ENCODE data around the gene TICRR.

The TICRR gene

DNA sequence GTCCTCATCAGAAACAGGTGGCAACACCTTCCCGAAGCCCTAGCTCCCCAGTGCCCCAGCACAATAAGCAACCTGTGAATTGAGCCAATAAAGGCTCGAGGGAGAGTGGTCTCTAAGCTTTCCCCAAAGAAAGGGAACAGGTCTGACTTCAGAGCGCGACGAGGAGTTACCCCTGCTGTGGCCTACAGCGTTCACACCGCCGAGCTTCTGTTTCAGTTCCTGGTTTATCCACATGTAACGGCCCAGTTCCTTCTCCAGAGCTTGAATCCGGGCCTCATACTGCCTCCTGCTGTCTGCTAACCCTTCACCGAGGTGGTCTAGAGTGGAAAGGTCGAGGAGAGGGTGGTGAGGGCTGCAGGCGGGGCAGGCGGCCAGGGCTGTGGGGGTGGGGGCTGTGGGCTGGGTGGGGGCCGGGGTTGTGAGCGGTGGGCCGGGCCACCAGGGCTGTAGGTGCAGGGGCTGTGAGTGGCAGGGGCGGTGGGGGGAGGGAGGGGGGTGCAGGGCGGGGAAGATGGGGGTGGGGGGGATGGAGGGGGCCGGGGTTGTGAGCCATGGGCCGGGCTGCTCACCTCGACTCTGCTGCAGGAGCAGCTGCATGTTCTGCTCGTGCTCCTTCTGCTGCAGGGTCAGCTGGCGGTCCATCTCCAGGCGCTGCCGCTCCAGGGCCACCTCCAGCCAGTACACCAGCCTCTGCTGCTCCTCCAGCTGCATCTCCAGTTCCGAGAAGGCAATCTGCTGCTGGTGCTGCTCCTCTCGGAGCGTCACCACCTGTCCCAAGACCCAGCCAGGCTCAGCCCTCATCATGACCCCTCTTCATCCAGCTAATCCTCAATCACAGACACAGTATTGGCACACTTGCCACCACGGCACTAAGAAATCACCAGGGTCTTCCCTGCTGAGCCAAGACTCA lies 53.8 kb downstream of the TICRR start:
- no peak for DNase-seq

DNA sequence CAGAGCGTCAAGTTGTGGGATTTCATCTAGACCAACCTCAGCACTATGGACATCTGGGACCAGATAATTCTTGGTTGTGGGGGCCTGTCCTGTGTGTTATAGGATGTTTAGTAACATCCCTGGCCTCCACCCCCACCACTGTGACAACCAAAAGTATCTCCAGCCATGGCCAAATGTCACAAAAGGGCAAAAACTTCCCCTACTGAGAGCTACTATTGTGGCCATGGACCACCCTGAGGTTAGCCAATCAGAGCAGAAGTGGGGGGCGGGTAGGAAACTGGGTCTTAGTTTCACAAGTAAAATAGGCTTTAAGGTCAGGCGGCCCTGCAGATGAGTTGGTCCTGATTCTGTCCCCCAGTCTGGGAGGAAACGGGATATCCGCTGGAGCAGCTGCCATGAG lies 54.6 kb downstream of the TICRR start:
- DNase-seq: no peak

DNA sequence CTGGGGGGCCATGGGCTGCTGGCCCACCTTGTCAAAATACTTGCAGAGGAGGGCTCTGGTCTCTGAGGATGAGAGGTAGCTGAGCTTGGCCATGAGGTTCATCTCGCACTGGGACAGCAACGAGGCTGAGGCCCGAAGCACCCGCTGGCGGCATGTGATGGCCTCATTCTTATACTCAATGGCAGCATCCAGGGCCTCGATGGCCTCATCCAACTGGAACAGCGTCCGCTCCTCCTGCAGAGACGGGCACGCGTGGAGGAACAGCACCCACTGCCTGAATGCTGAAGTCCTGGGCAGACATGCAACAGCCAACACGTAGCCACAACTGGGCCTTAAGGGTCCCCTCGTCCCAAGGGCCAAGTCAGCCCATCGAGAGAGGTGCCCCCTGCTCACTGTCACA lies 55.0 kb downstream of the TICRR start:
- DNase-seq: no peak

DNA sequence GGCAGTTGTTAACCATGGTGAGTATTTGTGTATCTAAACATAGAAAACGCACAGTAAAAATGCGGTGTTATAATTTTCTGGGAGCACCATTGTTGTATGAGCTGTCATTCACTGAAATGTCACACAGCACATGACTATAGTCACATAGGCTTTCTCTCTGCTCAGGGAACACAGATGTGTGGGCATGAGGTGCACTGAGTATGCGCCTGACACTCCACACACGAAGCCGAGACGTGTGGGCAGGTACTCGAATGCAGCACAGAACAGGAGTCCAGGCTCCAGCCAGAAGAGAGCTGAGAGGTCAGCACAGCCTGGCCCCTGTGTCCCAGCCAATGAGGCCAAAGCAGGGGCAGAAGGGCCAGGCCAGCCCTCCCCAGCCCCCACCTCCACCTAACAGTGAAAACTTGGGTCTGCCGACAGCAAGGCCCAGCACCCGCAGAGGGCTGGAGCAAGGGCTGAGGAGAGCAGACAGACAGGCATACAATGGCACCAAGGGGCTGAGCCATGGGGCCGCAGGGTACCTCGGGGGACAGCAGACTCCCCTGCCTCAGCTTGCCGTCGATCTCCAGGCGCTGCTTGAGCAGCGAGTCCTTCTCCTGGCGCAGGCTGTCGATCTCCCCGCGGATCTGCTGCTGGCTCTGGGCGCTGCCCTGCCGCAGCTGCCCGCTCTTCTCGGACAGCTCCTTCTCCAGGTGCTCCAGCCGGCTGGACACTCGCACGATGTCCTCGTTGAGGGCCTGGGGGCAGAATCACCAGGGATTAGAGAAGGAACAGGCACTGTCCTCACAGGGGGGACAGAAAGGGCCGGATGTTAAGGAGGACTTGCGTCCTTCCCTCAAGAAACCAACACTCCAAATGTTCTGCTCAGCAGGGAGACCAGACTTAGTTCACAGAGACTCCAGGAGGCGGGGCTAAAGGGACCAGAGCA lies 56.0 kb downstream of the TICRR start:
- no peak for DNase-seq

DNA sequence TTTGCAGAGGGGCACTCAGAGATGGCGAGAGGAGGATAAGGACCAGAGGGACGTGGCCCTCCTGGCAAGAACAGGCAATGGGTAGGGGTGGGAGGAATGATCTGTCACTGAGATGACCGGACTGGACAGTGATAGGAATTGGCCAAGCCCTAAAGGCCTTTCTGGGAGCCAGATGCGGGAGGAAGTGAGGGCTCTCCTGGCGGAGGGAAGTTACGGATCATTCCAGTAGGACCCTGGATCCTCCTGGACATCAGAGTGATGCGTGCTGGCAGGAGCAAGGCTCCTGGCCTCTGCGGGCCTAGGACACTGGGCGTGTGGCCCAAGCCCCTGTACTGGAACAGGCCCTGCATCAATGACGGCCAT lies 56.6 kb downstream of the TICRR start:
- no peak for DNase-seq

DNA sequence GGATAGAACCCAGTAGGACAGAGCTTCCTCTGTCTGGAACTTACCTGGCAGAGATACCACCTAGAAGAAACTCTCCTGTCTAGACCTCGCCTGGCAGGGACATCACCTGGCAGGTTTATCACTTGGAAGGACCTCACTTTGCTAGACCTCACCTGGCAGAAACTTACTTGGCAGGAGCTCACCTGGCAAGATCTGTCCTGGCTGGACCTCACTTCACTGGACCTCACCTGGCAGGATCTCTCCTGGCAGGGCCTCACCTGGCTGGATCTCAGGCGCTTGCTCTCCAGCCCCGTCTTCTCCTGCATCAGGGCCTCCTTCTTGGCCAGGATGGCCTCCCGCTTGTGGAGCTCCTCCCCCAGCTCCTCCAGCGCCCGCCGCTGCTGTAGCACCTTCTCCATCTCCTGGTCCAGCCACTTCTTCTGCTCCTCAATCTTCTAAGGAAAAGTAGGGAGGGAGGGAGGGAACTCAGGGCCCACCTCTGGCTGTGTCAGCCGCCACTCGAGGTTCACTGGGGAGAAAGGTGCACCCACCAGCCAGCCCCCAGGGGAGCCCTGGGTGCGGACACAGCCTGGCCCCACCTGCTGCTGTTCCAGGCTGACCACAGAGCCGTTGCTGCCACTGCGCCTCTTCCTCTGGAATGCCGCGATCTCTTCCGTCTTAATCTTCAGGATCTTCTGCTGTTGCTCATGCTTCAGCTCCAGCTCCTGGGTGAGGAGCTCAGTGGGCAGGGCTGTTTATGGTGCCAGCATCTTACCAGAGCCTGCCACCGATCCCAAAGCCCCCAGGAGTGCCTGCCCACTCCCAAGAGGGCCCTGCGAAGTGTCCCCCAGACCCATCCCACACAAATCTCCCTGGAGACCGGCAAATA lies 57.5 kb downstream of the TICRR start:
- no peak for DNase-seq

DNA sequence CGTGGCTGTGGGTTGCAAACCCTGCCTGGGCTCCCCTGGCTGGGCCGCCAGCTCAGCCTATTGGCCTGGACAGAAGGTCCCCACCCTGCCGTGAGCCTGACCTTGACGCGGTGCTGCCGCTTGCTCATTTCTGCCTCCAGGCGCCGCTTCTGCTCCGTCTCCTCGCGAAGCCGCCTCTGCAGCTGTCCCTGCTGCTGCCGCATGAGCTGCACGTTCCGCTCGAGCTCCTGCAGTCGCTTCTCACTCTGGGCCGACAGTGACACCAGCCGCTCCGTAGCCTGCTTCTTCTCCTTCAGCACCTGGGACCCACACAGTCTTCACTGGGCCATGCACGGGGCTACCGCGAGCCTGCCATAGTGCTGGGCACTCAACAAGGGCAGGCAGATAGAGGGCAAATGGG lies 58.3 kb downstream of the TICRR start:
- DNase-seq: no peak

DNA sequence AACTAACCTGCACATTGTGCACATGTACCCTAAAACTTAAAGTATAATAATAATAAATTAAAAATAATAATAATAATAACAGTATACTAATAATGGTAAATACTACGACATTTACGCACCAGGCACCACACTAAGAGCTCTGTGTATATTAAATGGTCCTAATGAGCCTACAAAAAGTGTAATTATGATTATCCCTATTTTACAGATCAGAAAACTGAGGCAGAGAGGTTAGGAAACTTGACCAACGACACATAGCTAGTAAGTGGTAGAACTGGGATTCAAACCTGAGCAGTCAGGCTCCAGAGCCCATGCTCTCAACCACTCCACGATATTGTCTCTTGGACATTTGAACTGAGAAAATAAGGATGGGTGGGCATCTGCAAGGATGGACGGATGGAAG lies 65.0 kb downstream of the TICRR start:
- no peak for DNase-seq

DNA sequence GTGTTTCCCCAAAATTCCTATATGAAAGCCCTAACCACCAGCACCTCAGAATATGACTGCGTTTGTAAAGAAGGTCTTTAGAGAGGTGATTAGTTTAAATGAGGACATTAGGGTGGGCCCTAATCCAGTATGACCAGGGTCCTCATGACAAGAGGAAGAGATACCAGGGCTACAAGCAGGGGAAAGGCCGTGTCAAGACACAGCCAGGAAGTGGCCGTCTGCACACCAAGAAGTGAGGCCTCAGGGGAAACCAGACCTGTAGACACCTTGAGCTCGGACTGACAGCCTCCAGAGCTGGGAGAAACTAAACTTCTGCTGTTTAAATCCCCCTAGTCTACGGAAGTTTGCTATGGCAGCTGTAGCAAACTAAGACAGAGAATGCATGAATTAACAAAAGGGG lies 65.8 kb downstream of the TICRR start:
- no peak for DNase-seq

DNA sequence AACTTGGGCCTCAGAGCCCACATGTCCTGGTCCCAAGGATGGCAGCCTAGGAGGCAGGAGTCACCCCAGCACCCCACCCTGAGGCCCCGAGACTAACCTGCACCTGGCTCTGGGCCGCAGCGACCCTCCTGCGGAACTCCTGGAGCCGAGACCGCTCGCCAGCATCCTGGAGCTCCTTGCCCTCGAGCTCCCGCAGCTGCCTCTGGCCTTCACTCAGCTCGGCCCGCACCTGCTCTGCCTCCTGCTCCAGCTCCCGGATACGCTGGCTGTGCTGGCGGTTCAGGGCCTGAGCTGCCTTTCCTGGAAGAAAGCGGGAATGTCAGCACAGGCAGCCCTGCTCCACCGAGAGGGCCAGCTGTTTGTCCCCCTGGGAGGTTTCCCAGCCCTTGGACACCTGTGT lies 66.8 kb downstream of the TICRR start:
- no peak for DNase-seq

DNA sequence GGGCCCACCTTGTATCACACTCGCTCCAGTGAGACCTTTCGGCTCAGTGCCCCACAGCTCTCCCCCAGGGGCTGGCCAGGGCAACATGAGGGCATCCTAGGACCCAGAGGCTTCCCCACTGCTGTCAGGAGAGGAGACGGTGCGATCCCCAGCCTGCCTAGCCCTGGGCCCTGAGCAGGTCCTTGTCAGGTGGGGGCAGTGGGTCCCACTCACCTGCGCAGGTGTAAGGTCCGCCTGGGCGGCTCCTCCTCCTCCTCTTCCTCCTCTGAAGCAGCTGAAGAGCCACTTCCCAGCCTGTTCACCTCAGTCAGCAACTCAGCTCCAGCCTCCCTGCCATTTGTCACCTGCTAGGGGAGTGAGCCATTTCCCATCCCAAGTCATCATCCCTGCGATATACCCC lies 70.4 kb downstream of the TICRR start:
- no peak for DNase-seq

DNA sequence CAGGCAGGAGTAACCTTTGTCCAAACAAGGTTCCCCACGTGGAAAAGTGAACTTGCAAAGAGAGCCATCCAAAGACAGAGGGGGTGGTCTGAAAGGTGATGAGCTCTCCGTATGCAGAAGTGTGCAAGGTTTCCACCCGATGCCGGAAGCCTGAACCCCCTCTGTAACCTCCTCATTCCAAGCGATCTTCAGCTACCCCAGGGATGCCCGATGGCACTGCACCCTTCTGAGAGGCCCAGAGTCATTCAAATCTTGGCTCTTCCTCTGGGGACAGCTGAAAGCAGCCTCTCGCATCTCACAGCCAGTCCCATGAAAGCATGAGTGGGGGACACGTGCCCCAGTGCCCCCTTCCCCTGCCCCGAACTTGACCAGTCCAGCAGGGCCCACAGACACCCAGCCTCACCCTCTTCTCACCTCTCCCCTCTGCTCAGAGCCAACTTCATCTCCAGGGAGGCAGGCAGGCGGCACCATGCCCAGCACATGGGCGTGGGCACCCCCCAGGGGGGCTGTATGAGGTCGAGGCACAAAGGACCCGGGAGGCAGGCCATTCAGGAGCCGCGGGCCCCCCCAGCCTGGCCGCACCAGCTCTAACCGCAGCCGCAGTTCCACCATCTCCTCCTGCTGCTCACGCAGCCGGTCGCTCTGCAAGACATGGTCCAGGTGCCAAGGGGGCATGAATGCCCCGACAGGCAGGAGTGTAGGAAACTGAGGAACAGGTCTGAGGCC lies 71.3 kb downstream of the TICRR start:
- DNase-seq: no peak

DNA sequence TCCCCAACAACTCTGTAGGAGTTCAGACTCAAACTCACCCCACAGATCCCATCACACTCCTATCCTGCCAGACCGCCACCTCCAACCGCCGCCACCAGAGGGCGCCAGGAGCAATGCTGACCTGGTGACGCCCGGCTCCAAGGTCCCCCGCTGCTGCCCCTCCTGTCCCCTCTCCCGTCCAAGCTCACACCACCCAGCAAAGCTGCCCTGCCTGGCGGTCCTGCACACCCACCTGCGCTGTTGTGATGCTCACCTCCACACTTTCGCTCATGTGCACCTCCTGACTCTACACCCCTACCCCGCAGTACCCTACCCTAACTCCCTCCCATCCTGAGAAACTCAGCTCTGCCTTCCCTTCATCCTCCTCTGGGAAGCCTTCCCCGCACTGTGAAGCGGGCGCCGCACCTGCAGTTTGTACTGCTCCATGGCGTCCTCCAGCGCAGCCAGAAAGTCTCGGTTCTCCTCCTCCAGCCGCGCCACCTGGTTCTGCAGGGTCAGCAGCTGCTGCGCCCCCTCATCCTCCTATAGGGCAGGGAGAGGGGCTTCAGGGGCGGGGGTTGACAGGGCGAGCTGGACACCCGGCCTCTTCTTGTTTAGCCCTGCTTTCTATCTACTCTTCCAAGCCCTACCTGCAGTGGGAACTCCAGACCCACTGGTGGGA lies 72.1 kb downstream of the TICRR start:
- peak in 4 of 5 experiments; percentile 36 to 49 (median 45) for DNase-seq

DNA sequence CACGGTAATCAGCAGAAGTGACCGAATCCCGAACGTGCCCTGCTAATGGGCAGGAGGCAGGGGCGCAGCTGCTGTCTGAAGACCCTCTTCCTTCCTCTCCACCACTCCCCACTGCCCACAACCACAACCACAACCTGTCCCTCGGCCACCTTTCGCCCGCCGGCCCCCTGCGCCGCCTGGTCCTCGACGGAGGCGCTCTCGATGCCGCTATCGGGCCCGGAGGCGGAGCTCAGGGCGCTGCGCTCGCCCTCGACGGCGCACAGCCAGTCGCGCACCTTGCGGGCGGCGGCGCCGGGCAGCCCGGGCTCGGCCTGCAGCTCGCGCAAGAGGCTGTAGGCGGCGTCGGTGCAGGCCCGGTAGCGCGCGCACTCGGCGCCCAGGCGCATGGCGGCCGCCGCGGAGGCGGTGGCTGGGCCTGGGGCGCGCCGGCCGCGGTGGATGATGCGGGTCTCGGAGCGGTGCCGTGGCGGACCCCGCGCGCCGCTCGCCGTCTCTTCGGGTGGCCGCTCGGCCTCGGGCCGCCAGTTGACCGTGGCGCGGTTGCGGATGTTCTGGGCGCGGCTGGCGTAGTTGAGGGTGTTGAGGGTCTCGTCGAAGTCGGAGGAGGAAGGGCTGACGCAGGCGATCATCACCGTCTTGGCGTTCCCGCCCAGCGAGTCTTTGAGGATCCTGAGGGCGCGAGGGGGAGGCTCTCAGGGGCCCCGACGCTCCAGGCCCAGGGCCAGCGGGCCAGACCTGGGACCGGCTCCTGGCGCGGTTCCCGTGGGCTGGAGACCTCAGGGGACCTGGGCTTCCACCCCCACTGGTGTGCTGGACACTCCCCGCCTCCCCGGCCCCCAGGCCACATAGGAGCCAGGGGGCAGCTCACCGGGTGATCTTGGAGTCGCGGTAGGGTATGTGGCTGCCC lies 73.1 kb downstream of the TICRR start:
- no peak for DNase-seq

DNA sequence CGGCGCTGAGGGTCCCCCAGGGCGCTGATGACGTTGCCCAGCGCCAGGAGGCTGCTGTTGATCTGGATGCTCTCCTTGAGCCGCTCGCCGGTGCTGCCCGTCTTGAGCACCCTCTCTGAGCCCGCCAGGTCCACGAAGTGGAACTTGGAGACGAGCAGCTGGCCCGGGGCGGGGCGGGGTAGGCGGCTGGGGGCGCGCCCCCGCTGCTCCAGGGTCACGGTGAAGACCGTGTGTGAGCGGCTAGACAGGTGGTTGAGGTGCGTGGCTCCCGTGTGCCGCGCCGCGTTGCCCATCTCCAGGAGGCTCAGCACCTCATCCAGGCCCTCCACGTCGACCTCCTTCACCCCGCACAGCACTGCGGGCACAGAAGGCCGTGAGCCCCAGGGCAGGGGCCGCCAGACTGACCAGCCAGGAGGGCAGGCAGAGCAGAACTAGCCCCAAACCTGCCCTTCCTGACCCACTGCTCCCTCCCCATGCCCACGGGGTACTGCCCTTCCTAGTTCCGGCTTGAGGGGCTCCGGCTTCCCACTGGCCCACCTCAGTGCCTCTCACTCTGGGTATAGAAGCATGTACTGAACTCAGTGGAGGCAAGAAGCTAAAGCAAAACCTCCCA lies 73.8 kb downstream of the TICRR start:
- DNase-seq: no peak

DNA sequence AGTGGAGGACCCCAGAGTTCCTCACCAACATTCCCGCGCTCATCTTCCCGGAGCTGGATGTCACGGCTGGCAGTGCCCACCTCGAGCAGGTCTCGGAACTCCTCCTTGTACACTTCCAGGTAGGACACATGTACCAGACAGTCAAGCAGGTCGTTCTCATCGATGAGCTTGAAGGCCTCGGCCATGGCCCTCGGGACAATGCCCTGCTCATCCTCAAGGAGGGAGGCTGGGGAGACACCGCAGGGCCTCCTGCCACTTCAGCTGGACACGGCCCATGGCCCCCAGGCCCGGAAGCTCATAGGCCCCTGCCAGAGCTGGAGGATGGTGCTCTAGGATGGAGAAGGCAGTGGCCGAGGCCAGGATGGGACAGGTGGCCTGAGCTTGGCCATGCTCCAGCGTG lies 74.4 kb downstream of the TICRR start:
- no peak for DNase-seq

DNA sequence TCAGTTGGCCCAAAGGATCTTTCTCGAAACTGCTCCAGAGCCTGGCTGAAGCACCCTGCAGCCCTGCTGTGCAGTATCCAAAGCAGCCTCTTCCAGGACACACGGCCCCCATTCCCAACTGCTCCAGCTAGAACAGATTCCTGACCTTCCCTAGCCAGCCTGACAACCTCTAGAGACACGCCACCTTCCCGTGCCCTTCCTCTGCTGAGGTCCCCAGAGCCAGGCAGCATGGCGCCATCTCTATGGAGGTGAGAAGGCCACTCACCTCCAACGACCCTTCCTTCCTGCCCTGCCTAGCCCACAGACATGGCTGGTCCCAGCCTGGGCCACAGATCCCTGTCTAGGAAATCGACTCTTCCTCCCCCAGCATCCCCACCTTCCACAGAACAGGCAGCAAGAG lies 76.9 kb downstream of the TICRR start:
- DNase-seq: no peak

DNA sequence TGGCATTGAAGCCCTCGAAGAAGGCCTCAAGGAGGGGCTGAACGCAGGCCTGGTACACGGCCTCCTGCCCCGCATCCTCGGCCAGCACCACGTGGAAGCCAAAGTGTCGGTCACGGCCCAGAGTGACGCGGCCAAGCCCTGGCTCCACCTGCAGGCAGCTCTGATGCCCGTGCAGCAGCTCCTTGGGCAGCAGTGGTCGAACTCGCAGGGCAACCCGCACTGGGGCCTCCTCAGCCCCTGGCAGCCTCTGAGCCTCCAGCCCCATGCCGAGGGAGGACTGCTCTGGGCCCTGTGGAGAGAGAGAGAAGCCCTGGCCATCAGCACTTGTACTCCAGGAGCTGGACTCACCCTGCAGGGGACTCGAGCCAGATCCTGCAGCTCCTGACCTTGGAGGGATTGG lies 77.4 kb downstream of the TICRR start:
- DNase-seq: no peak

DNA sequence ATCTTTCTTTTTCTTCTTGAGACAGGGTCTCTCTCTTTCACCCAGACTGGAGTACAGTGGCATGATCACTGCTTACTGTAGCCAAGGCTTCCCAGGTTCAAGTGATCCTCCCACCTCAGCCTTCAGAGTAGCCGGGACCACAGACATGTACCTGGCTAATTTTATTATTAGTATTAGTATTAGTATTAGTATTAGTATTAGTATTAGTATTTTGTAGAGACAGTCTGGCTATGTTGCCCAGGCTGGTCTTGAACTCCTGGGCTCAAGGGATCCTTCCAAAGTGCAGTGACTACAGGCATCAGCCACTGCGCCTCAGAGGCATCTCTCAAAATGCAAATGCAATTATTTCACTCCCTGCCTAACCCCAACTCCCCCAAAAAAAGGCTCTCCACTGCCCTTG lies 78.3 kb downstream of the TICRR start:
- DNase-seq: no peak

DNA sequence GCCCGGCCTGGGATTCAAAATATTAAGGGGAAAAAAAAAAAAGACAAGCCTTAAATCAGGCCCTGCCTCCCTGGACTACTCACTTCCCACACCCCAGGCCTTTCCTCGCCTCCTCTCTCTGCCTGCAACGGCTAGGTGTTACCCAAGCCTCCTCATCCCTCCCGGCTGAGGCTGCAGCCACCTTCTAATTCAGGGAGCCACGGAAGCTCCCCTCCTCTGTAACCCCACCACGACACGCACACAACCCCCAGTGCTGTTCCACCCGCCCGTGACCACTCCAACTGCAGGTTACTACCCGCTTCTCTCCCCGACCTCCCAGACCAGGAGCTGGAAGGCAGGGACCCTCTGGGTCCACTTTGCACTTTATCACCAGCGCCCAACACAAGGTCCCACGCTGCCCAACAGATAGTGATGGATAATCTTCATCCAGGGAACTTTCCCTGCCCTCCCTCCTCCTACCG lies 79.1 kb downstream of the TICRR start:
- no peak for DNase-seq

All from T-helper 2 cell (primary cell).